NCI-H526 treated with DMSO at 0.1 percent for 48 hours (cell line): Measurements from ENCODE around the gene ABCD4.

Experiments used
- DNase-seq: peaks from one replicate; lab custom pipeline; 2025; lab: John Stamatoyannopoulos, UW

The ABCD4 gene

GRCh38 chr14:74259513-74259912, 43.2 kb downstream of the ABCD4 start:
- no peak for DNase-seq

- no peak for DNase-seq
Measured at GRCh38 chr14:74258764-74259035, 44.0 kb downstream of the ABCD4 start.

- DNase-seq, result no peak
Measured at GRCh38 chr14:74257941-74258763, 44.6 kb downstream of the ABCD4 start.

GRCh38 chr14:74257078-74257940, 45.4 kb downstream of the ABCD4 start:
- no peak for DNase-seq

GRCh38 chr14:74255281-74255680, 47.5 kb downstream of the ABCD4 start:
- DNase-seq, result no peak

- DNase-seq, result no peak
Measured at GRCh38 chr14:74249433-74250375, 53.0 kb downstream of the ABCD4 start.

GRCh38 chr14:74248017-74248416, 54.7 kb downstream of the ABCD4 start:
- DNase-seq, result no peak

- DNase-seq, result no peak
Measured at GRCh38 chr14:74246542-74246941, 56.2 kb downstream of the ABCD4 start.

GRCh38 chr14:74245292-74245691, 57.4 kb downstream of the ABCD4 start:
- DNase-seq, result no peak

- no peak for DNase-seq
Measured at GRCh38 chr14:74244115-74244514, 58.6 kb downstream of the ABCD4 start.

GRCh38 chr14:74243051-74243450, 59.7 kb downstream of the ABCD4 start:
- DNase-seq, result no peak

GRCh38 chr14:74242780-74243042, 60.0 kb downstream of the ABCD4 start:
- DNase-seq, result no peak

GRCh38 chr14:74242021-74242779, 60.5 kb downstream of the ABCD4 start:
- no peak for DNase-seq

GRCh38 chr14:74241652-74242017, 61.1 kb downstream of the ABCD4 start:
- DNase-seq, result no peak

GRCh38 chr14:74240794-74241651, 61.7 kb downstream of the ABCD4 start:
- DNase-seq, result no peak

- no peak for DNase-seq
Measured at GRCh38 chr14:74239848-74240793, 62.6 kb downstream of the ABCD4 start.

GRCh38 chr14:74238974-74239847, 63.5 kb downstream of the ABCD4 start, which contains the start of gene VSX2:
Gene VSX2, plus strand, starts transcription at chr14:74239449. Its CDS starts 113 bp downstream, at chr14:74239562.
- no peak for DNase-seq

GRCh38 chr14:74237441-74237840, 65.3 kb downstream of the ABCD4 start:
- DNase-seq, result no peak
